ENCODE measurements around the gene RAMAC.
A peak's percentile ranks its signal among the peaks of the same experiment; 100 is the strongest.

The RAMAC gene

DNA sequence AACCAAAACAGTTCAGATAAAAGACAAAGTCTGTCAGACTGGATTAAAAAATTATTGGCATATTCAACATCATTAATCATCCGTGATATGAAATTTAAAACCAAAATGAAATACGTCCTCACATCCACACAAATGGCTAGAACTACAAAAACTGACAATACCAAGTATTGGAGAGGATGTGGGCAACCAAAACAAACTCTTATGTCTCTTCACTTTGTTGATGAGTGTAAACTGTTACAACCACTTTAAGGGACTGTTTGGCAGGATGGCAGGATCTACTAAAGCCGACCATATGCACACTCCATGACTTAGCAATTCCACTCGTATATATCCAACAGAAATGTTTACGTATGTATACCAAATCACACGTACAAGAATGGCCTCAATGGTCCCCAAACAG is 50.2 kb downstream of the RAMAC start:
- Histone ChIP-seq H4K91ac (ENCODE audit: low read depth, low read length) (no peak overlapping the region), H3K27me3 (ENCODE audit: insufficient read depth, low read length) (no peaks in the 10 kb centered on the region), H4K8ac (ENCODE audit: low read depth, low read length) (no peak overlapping the region), H2BK5ac (ENCODE audit: low read depth, low read length, poor library complexity) (no peak overlapping the region), H2AFZ (ENCODE audit: insufficient read depth, low read length, poor library complexity) (no peak overlapping the region), H3K27ac (ENCODE audit: low read depth, low read length) (no peak overlapping the region), H2AK5ac (ENCODE audit: low read length) (no peak overlapping the region), H3K79me2 (ENCODE audit: control insufficient read depth, insufficient read depth, low read length, poor library complexity) (no peaks in the 10 kb centered on the region), H2BK120ac (ENCODE audit: insufficient read depth, low read length, poor library complexity) (no peak overlapping the region), H3K4me1 (ENCODE audit: control insufficient read depth in 1 of 2, insufficient read depth in 2 of 2, low read length in 2 of 2) (no peaks in the 10 kb centered on the region), H2BK12ac (ENCODE audit: low read length) (no peak overlapping the region), H3K14ac (ENCODE audit: low read length) (no peak overlapping the region), H3K36me3 (ENCODE audit: control insufficient read depth in 1 of 2, insufficient read depth in 2 of 2, low read length in 2 of 2) (peaks cover 8 to 11% of the 10 kb centered on the region in 2 experiments), H3K4me2 (ENCODE audit: low read length) (no peak overlapping the region), H4K12ac (ENCODE audit: low read depth, low read length) (no peak overlapping the region), H3K79me1 (ENCODE audit: low read length) (no peaks in the 10 kb centered on the region), H3K9ac (ENCODE audit: low read length) (no peak overlapping the region), H3K18ac (ENCODE audit: low read length) (no peak overlapping the region), H3K4ac (ENCODE audit: low read depth, low read length) (no peak overlapping the region), H3K4me3 (ENCODE audit: low read depth, low read length) (no peak overlapping the region), H3K23ac (ENCODE audit: low read length) (no peak overlapping the region), H3K9me3 (ENCODE audit: insufficient read depth, low read depth, low read length) (no peaks in the 10 kb centered on the region)
- no CpG with 5 or more reads among the region's 6 CpGs for WGBS (ENCODE audit: extremely low coverage, insufficient coverage, insufficient read length)
- no peak for DNase-seq

DNA sequence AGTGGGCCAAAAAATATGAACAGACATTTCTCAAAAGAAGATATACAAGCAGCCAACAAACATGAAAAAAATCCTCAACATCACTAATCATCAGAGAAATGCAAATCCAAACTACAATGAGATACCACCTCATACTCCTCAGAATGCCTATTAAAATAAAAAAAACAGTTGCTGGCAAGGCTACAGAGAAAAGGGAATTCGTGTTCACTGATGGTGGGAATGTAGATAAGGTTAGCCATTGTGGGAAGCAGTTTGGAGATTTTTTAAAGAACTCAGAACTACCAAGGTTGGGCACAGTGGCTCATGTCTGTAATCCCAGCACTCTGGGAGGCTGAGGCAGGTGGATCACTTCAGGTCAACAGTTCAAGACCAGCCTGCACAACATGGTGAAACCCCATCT is 53.2 kb downstream of the RAMAC start:
- no peak overlapping the region for H3K4ac ChIP-seq (ENCODE audit: low read depth, low read length)
- H3K79me2 ChIP-seq (ENCODE audit: control insufficient read depth, insufficient read depth, low read length, poor library complexity), result no peaks in the 10 kb centered on the region
- H2BK120ac ChIP-seq (ENCODE audit: insufficient read depth, low read length, poor library complexity), result no peak overlapping the region
- H3K27me3 ChIP-seq (ENCODE audit: insufficient read depth, low read length), result no peaks in the 10 kb centered on the region
- H2AFZ ChIP-seq (ENCODE audit: insufficient read depth, low read length, poor library complexity), result no peak overlapping the region
- DNase-seq, result peak in 1 of 2 donors; percentile 30
- H3K9me3 ChIP-seq (ENCODE audit: insufficient read depth, low read depth, low read length), result no peaks in the 10 kb centered on the region
- H3K18ac ChIP-seq (ENCODE audit: low read length), result no peak overlapping the region
- H3K9ac ChIP-seq (ENCODE audit: low read length), result no peak overlapping the region
- no peak overlapping the region for H4K12ac ChIP-seq (ENCODE audit: low read depth, low read length)
- no peaks in the 10 kb centered on the region for H3K79me1 ChIP-seq (ENCODE audit: low read length)
- no peak overlapping the region for H2BK5ac ChIP-seq (ENCODE audit: low read depth, low read length, poor library complexity)
- no peak overlapping the region for H4K91ac ChIP-seq (ENCODE audit: low read depth, low read length)
- no CpG with 5 or more reads among the region's 1 CpG for WGBS (ENCODE audit: extremely low coverage, insufficient coverage, insufficient read length)
- H3K23ac ChIP-seq (ENCODE audit: low read length), result no peak overlapping the region
- no peak overlapping the region for H3K4me3 ChIP-seq (ENCODE audit: low read depth, low read length)
- H2BK12ac ChIP-seq (ENCODE audit: low read length), result no peak overlapping the region
- no peak overlapping the region for H4K8ac ChIP-seq (ENCODE audit: low read depth, low read length)
- no peak overlapping the region for H3K27ac ChIP-seq (ENCODE audit: low read depth, low read length)
- H3K36me3 ChIP-seq (ENCODE audit: control insufficient read depth in 1 of 2, insufficient read depth in 2 of 2, low read length in 2 of 2), result peaks cover 17 to 18% of the 10 kb centered on the region in 2 experiments
- H3K4me2 ChIP-seq (ENCODE audit: low read length), result no peak overlapping the region
- H2AK5ac ChIP-seq (ENCODE audit: low read length), result no peak overlapping the region
- no peak overlapping the region for H3K14ac ChIP-seq (ENCODE audit: low read length)
- H3K4me1 ChIP-seq (ENCODE audit: control insufficient read depth in 1 of 2, insufficient read depth in 2 of 2, low read length in 2 of 2), result no peaks in the 10 kb centered on the region
